GM19397 (cell line): Measurements from ENCODE around the gene ITCH.
"Not testable (repeated sequence)": the region's sequence is repeated elsewhere in the genome, so short reads cannot be mapped to it uniquely, and the experiment has no call there.

Experiments
- ATAC-seq: cut with Tn5 transposase; IDR thresholded peaks from one replicate; pipeline ENCODE4 v1.9.1; 2021; ENCODE audit warnings: mild to moderate bottlenecking, moderate library complexity; ENCODE audit not compliant: unreplicated experiment

The ITCH gene

DNA sequence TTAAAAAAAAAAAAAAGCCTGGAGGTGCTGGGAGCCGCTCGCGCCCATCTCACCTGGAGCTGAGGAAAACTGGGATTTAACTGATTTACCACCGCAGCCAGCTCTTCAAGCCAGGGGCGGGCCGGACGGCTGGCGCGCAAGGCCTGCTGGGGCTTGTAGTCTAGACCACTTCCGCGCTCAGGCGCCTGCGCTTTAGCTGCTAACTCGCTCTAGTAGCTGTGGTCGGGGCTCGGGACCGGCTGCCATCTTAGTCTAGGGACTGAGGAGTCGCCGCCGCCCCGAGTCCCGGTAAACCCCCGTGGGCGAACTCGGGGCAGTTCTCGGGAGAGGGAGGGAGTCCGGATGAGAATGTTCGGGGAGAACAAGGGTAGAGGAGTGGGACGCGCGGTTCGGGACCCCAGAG is at the start of gene ITCH:
Gene ITCH, plus strand, starts transcription at position 212 of the 403 bp plus-strand sequence. CDS start 30,539 bp downstream, outside the sequence.
- ATAC-seq = peak; percentile 96

DNA sequence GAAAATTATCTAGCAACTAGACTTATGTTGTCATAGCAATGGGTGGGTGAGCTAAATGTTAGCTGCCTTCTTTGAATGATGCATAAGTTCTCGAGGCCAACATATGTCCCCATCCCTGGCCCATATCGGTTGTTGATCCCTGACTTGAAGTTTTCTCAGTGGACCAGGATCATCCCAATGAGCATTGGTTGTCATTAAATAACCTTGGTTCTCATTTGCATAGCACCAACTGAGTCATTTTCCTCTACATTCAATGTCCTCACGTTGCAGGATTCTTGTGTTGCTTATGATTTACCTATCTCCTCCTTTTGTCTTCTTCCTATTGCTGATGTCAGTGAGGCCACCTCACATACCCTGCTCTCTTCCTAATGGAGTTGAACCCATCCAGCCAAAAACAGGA is 47.8 kb upstream of the ITCH start:
- no peak for ATAC-seq

DNA sequence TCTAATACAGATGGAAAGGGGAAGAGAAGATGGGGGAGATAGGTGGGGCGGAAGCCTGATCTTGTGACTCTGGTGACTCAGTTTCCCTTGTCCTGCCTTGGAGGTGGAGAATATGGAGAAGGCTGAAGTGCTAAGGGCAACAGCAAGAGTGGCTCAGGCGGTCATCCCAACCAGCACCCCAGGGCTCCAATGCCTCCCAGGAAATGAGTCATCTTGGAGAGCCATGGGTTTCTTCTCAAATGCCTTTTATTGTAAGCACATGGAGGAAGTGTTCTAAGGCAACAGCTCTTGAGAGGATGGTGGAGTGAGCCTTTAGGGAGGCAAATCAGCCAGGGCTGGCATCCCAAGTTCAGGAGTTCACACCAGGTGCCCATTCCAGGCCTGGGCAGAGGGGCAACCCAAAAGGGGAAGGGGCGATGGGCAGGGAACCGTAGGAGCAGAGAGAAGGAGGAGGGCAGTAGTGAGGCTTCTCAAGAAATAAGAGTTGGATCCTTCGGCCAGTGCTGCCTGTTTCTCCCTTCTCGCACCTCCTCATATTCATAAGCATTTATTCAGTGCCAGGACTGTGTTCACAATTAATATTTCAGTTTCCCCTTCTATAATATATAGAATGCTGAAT is 46.8 kb upstream of the ITCH start:
- no peak for ATAC-seq

DNA sequence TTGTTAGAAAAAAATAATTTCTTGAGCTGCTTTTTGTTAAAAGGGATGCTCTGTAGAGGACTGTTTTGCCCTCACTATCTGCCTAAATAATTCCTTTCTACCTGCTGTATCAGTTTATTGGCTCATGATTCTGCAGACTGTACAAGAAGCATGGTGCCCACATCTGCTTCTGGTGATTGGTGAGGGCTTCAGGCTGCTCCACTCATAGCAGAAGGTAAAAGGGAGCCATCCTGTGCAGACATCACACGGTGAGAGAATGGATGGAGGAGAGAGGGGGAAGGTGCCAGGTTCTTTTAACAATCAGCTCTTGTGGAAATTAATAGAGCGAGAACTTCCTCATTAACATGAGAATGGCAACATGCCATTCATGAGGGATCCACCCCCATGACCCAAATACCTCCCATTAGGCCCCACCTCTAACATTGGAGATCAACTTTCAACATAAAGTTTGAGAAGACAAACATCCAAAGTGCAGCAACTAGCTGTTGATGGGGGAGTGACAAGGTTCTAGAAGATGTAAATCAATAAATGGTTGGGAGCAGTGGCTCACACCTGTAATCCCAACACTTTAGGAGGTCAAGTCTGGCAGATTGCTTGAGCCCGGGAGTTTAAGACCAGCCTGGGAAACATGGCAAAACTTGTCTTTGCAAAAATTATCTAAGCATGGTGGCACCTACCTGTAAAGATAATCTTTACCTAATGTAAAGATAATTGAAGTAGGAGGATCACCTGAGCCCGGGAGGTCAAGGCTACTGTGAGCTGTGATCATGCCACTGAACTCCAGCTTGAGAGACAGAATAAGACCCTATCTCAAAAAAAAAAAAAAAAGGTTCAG is 44.2 kb upstream of the ITCH start:
- ATAC-seq = no peak

DNA sequence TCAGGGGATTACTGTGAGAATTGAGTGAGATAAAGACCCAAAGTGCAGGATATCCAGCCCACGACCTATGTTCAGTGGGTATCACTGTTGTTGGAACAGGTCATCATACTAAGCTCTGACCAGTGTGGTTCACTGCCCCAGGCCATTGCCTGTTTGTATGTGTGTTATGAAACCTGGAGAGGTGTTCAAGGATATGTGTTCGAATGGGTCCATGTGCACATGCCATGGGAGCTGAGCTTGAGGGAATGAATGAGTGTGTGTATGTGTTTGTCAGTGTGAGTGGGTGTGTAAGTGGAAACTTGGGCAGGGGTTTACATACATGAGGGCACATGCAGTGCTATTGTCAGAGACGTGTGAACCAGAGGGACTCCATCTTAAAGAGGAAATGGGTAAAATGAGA is 42.2 kb upstream of the ITCH start:
- no peak for ATAC-seq

DNA sequence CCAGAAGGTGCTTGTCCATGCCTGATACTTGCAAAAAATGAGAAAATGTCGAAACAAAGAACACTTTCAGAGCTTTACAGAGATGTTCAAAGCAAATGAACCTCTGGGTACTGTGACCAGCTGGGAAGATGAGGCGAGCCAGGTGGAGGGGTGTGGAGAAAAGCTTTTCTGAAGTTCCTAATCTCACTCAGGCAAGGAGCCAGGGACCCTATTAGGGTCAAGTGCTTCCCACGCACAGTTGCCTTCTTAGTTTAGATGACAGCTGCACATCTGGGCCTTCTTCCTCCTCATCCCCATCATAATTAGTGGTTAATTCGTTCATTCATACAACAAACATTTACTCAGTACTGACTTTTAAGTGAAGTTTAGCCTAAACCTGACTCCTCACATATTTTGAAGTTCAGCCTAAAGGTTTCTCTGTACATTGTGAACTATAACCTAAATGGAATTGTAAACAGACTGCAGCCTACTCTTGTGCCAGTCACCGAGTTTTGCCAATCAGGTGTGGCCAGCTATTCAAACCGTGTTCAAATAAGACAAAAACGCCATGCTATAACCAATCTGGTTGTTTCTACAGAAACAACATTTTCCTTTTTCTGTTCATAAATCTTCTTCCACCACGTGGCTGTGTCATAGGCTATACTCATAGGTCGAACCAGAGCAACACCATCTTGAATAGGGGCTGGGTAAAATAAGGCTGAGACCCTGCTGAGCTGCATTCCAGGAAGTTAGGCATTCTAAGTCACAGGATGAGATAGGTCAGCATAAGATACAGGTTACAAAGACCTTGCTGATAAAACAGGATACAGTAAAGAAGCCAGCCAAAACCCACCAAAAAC is 40.6 kb upstream of the ITCH start:
- no peak for ATAC-seq

DNA sequence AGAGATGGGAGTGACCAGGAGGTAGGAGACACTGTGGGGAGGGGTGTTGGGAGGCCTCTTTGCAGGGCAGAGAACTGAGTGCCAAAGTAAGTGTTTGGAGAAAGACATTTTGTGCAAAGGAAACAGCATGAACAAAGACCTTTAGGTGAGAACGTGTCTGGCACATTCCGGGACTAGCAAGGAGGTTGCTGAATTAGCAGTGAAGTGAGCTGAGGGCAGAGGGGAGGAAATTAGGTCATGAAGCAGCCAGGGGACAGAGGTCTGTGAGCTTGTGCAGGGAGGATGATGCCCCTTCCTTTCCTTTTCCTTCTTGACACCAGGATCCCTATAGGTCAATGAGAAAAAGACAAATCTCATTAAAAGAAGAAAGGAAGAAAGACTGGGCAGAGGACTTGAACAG is 38.5 kb upstream of the ITCH start:
- no peak for ATAC-seq

DNA sequence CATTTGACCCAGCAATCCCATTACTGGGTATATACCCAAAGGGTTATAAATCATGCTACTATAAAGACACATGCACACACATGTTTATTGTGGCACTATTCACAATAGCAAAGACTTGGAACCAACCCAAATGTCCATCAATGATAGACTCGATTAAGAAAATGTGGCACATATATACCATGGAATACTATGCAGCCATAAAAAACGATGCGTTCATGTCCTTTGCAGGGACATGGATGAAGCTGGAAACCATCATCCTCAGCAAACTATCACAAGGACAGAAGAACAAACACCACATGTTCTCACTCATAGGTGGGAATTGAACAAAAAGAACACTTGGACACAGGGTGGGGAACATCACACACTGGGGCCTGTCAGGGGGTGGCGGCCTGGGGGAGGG is 34.9 kb upstream of the ITCH start:
- ATAC-seq = not testable (repeated sequence)

DNA sequence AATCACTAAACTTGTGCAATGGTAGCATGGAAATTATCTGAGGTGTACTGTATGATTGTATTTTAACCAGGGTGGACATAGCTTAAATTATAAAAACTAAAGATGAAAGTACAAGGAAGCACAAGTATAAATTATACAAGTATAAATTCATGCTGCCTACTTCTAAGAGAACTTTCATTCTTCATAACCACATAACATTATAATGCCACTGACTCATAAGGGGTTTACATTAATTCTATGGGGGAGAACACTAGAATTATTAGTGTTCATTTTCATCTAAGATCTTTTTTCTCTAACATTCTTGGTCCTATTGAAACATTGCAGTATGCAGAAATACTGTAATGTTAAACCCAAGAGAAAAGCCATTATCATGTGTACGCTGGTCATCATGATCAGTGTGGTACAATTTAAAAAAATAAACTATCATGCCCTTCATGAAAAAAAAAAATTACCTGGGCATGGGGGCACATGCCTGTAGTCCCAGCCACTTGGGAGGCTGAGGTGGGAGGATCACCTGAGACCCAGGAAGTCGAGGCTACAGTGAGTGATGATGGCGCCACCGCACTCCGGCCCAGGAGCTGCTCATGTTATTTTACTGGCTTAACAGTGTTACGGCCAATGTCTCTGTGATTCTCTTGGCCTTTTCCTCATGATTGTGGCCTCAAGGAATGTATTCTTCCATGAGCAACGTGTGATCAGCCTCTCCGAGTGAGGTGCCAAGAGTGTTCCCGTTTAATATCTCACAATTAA is 34.0 kb upstream of the ITCH start:
- ATAC-seq = no peak

DNA sequence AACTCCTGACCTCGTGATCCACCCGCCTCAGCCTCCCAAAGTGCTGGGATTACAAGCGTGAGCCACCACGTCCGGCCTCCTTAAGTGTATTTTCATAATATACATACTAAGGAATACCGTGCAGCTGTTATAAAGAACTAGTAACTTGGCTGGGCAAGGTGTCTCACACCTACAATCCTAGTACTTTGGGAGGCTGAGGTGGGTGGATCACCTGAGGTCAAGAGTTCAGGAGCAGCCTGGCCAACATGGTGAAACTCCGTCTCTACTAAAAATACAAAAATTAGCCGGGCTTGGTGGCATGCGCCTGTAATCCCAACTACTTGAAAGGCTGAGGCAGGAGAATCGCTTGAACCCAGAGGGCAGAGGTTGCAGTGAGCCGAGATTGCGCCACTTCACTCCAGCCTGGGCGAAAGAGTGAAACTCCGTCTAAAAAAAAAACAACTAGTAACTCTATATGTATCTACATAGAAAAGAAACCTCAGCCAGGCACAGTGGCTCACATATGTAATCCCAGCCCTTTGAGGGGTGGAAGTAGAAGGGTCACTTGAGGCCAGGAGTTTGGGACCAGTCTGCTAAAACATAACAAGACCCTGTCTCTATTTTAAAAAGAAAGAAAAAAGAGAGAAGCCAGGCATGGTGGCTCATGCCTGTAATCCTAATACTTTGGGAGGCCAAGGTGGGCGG is 32.1 kb upstream of the ITCH start:
- ATAC-seq = not testable (repeated sequence)

DNA sequence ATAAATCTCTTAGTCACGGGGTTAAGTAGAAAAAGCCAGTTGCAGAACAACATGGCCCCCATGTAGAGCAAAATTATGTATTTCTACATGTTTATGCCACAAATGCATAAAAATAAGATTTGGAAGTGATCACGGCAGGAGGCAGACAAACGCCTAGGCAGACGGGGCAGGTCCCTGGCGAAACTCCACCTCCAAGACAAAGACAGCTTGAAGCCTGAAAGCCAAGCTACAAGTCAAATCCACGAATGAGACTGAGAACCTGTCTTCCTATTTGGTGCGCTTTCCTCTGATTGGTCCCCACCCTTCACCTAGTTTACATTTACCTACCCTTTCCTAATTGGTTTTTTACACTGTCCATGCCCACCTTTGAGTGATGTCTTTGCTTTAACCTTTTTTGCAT is 31.2 kb upstream of the ITCH start:
- no peak for ATAC-seq

DNA sequence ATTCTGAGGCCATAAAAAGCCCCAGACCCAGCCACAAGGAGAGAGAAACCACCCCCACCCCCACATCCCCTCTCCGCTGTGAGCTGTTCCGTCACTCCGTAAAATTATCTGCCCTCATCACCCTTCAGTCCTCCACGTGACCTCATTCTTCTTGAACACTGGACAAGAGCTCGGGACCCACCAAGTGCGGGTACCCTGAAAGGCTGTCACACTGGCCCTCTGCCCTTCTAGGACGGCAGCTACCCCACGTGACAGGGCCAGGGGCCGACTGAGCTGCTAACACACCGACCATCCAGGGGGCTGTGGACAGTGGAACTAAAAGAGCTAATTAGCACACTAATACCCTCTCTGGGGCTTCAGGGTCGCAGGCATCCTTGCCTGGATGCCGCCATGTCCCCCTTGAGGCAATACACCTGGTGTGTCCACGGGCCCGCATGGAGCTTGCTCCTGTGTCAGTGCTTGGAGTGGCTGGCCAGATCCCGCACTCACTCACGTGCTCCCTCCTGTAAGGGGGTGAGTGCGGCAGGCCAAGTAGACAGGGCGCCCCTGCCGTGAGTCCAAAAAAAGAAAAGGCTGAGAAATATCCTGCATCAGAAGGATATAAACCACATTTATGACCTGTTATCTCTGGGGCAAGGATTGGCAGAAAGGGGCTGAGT is 30.7 kb upstream of the ITCH start:
- no peak for ATAC-seq

DNA sequence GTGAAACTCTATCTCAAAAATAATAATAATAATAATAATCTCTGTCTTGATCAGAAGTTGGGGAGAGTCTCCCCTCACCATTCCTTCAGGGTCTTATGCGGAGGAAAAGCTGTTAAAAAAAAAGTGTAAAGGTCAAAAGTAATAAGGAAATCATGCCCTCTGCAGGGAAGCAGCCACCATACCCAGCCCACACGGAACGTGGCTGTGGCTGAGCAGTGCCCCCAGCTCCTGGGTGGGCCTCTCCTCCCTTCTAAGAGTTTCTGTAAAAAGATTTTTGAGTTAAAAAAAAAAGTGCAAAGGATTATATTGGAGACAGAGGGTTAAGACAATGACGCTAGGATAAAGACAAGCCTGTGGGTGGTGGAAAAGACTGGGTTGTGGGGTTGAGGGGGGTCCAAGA is 29.3 kb upstream of the ITCH start:
- no peak for ATAC-seq

DNA sequence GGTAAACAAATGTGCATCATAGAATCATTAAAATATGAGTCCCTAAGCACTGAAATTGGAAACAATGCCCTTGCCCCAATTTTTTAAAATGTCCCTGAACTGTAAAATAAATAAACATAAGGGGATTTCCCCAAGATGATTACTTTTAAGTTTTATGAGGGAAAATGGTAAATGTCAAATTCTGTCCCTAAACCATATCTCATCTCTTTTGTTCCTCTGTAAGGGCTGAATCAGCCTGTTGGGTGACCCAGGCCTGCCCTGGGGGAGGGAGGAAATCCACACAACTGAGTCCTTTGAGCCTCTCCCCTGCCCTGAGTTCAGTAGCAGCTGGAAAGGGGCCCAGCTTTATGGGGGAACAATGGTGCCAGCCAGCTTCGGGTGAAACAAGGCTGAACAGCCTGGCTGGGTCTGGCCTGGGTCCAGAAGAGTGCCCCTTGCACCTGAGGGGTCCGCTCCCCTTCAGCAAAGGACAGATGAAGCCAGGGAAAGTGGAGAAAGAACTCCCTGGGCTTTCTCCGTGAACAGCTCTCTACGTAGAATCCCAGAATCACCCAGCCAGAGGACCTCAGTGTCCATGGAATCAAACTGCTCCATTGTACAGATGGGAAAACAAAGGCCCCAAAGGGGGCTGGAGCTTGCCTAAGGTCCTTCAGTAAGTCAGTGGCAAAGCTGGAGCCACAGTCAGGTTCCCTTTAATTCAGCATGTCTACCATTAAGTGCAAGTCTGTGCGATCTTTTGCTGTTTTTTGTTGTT is 28.2 kb upstream of the ITCH start:
- no peak for ATAC-seq

DNA sequence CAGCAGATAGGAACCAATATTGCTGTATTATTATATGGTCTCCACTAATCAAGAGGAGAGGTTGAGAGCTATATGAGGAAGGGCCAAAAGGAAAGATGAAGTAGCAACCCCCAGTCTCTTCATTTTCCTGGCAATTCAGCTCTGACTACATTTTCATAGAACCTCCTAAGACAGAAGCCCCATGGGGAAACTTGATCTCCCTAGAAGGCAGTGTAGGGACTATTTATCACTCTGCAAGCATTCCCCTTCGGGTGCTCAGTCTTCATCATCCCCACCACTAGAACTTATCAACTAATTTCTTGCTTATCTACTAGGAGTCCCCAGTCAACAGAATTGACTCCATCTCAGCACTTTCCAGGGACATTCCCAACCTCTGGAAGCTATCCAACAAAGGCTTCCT is 25.5 kb upstream of the ITCH start:
- ATAC-seq = no peak

DNA sequence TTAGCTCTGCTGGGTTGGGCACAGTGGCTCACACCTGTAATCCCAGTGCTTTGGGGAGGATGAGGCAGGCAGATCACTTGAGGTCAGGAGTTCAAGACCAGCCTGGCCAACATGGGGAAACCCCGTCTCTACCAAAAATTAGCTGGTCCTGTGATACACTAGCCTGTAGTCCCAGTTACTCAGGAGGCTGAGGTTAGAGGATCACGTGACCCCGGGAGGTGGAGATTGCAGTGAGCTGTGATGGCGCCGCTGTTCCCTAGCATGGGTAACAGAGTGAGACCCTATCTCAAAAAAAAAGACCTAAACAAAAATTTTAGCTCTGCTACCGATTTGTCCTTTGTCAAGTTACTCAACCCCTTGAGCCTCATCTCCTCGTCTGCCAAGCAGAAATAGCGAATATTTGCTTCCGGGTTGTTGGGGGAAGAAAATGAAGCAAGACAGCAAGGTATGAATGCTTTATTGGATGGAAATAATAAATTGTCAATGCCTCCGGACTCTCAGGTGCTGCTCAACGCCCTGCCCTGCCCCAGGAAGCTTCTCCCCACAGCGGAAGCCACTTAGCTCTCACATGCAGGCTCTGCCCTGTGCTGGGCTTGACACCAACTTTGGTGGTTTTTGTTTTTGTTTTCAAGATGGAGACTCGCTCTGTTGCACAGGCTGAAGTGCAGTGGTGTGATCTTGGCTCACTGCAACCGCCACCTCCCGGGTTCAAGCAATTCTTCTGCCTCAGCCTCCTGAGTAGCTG is 24.9 kb upstream of the ITCH start:
- no peak for ATAC-seq

DNA sequence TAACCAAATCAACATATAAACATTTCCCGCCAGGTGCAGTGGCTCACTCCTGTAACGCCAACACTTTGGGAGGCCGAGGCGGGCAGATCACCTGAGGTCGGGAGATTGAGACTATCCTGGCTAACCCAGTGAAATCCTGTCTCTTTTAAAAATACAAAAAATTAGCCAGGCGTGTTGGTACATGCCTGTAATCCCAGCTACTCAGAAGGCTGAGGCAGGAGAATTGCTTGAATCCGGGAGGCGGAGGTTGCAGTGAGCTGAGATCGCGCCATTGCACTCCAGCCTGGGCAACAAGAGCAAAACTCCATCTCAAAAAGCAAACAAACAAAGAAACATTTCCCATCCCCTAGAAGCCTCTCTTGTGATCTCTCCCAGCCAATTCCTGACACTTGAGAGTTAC is 22.3 kb upstream of the ITCH start:
- ATAC-seq = not testable (repeated sequence)

DNA sequence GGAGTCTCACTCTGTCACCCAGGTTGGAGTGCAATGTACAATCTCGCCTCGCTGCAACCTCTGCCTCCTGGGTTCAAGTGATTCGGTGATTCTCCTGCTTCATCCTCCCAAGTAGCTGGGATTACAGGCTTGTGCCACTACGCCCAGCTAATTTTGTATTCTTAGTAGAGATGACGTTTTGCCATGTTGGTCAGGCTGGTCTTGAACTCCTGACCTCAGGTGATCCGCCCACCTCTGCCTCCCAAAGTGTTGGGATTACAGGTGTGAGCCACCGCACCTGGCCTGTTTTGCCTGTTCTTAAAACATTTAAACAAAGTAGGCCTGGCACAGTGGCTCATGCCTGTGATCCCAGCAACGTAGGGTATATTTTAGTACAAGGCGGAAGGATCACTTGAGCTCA is 21.9 kb upstream of the ITCH start:
- not testable (repeated sequence) for ATAC-seq
